HepG2 (cell line): Measurements from ENCODE around the gene CD1C. TPM values are rescaled to one million over a fixed set of nuclear protein-coding genes. Genes with fewer than 3 reads are reported as not detected.

Experiments used
- ATAC-seq: fragments of 200-7000 bp; cut with Tn5 transposase; 3 replicates; pipeline ENCODE4 v1.9.1; 2020; ENCODE audit warnings: mild to moderate bottlenecking, moderate library complexity
- BruUV-seq: library from RNA; stranded (reverse); fragments of 400-500 nt; replicated peaks from 2 replicates; lab custom pipeline; 2021; lab: Mats Ljungman, UMichigan
- CTCF ChIA-PET: fragments of 300-600 bp; formaldehyde crosslinking; extraction: SDS; loops from one replicate; lab custom pipeline; 2021; ENCODE audit warnings: low total read pairs, inconsistent platforms, low intra/inter-chr PET ratio; lab: Yijun Ruan, JAX
- POLR2A ChIA-PET: fragments of 350-600 bp; sonication (Branson Sonifier 250); formaldehyde crosslinking; loops from one replicate; lab custom pipeline; 2020; ENCODE audit warnings: antibody characterized with exemption, inconsistent platforms; lab: Yijun Ruan, JAX
- DNase-seq: peaks from one replicate; pipeline ENCODE4 v3.0.0-alpha.2; 2015; ENCODE audit warnings: low spot score
- FAIRE-seq: peaks from 3 replicates; lab custom pipeline; 2011; peaks lifted over from hg19 to GRCh38; lab: Jason Lieb, UNC
- H2AFZ ChIP-seq: one replicate; pipeline ENCODE4 v1.6.1; 2011; ENCODE audit warnings: low read length, inconsistent platforms
- H3K27ac ChIP-seq: fragments of 300-600 bp; 3 replicates; pipeline ENCODE4 v1.8.0; 2011; ENCODE audit warnings: mixed run types, mild to moderate bottlenecking, mixed read lengths, low read length, inconsistent platforms; ENCODE audit not compliant: insufficient read depth; ENCODE audit errors: extremely low read length
- H3K27me3 ChIP-seq, 2 experiments: fragments of 200-600 bp in 1 of 2; 2 replicates in 1 of 2; 3 replicates in 1 of 2; pipeline versions ENCODE4 v1.6.0 to v1.8.0; 2011; ENCODE audit warnings: low read length in 2 of 2, mild to moderate bottlenecking in 2 of 2, moderate library complexity in 2 of 2, inconsistent platforms in 1 of 2; ENCODE audit not compliant: insufficient read depth in 2 of 2, control insufficient read depth in 1 of 2
- H3K36me3 ChIP-seq, 2 experiments: fragments of 200-600 bp in 1 of 2; replicated peaks in 1 of 2; 2 replicates in 1 of 2; 3 replicates in 1 of 2; pipeline versions ENCODE4 v1.5.1 to v1.8.0; 2011; ENCODE audit warnings: low read length in 2 of 2, inconsistent platforms in 1 of 2; ENCODE audit not compliant: insufficient read depth in 2 of 2, control insufficient read depth in 1 of 2
- H3K4me1 ChIP-seq: 2 replicates; pipeline ENCODE4 v1.5.1; 2012; ENCODE audit warnings: low read length, inconsistent platforms; ENCODE audit not compliant: insufficient read depth
- H3K4me2 ChIP-seq: 2 replicates; pipeline ENCODE4 v1.6.0; 2011; ENCODE audit warnings: low read depth, low read length, inconsistent platforms
- H3K4me3 ChIP-seq, 3 experiments: fragments of 200-600 bp in 1 of 3; sonication (generic), shearing (Covaris generic) in 1 of 3; replicated peaks in 1 of 3; 2 replicates each; pipeline ENCODE4 v1.5.1; 2011 to 2016; ENCODE audit warnings: low read length in 3 of 3, inconsistent platforms in 2 of 3, low read depth in 2 of 3, mild to moderate bottlenecking in 2 of 3, control low read depth in 1 of 3, mixed read lengths in 1 of 3; ENCODE audit not compliant: insufficient read depth in 1 of 3
- H3K79me2 ChIP-seq: one replicate; pipeline ENCODE4 v1.6.1; 2011; ENCODE audit warnings: low read length, inconsistent platforms; ENCODE audit not compliant: insufficient read depth
- H3K9ac ChIP-seq: 2 replicates; pipeline ENCODE4 v1.6.0; 2011; ENCODE audit warnings: mild to moderate bottlenecking, low read depth, low read length, inconsistent platforms; ENCODE audit not compliant: insufficient read depth
- H3K9me3 ChIP-seq: 2 replicates; pipeline ENCODE4 v1.5.1; 2012; ENCODE audit warnings: mild to moderate bottlenecking, low read length
- H4K20me1 ChIP-seq: 2 replicates; pipeline ENCODE4 v1.6.0; 2011; ENCODE audit warnings: inconsistent platforms, mild to moderate bottlenecking, low read length, moderate library complexity; ENCODE audit not compliant: insufficient read depth
- FOXA3 ChIP-seq: IDR thresholded peaks from 2 replicates; pipeline ENCODE4 v1.6.1; 2016; ENCODE audit warnings: missing genetic modification reagents, missing compliant biosample characterization
- HMG20B ChIP-seq: conservative IDR thresholded peaks from 2 replicates; pipeline ENCODE4 v1.6.1; 2016; ENCODE audit warnings: missing genetic modification reagents, missing compliant biosample characterization
- KDM3A ChIP-seq: IDR thresholded peaks from 2 replicates; pipeline ENCODE4 v1.6.1; 2018; ENCODE audit warnings: low read depth, missing compliant biosample characterization
- MTA1 ChIP-seq: sonication (generic); formaldehyde crosslinking; IDR thresholded peaks from 2 replicates; pipeline ENCODE4 v1.4.0; 2020; ENCODE audit warnings: missing genetic modification reagents, mild to moderate bottlenecking, borderline replicate concordance
- ZNF34 ChIP-seq: sonication (generic); formaldehyde crosslinking; IDR thresholded peaks from 2 replicates; pipeline ENCODE4 v1.4.0; 2020; ENCODE audit warnings: mild to moderate bottlenecking, missing genetic modification reagents, borderline replicate concordance
- ZSCAN20 ChIP-seq: sonication (generic); formaldehyde crosslinking; IDR thresholded peaks from 2 replicates; pipeline ENCODE4 v1.4.0; 2020; ENCODE audit warnings: missing genetic modification reagents, mild to moderate bottlenecking, borderline replicate concordance
- WGBS: methylation state at CpG from one replicate; pipeline ENCODE4 v1.1.6; 2017; ENCODE audit warnings: low lambda C conversion rate; 5-methylcytosine and 5-hydroxymethylcytosine counted together
- in situ Hi-C: cut with HindIII; loops from 2 replicates; pipeline ENCODE4 v1.10.0; 2017; ENCODE audit warnings: low pct_unique_long_range_greater_than_20kb; ENCODE audit not compliant: extremely low pct_ligation_motif_present
- intact Hi-C: fragments of 100-400 bp; cut with micrococcal nuclease; formaldehyde crosslinking; loops from one replicate; pipeline ENCODE4 v1.10.0; 2022; ENCODE audit not compliant: unreplicated experiment
- polyA plus RNA-seq, 8 experiments: library from polyadenylated mRNA; depleted of rRNA in 3 of 8; stranded (reverse) in 7 of 8; unstranded in 1 of 8; fragments of >200 nt; fragmentation: Illumina TruSeq in 4 of 8; extraction: Trizol in 4 of 8; gene quantifications; 2 replicates each; pipeline versions ENCODE4 v1.2.1 to v1.2.3, GENCODE V29; 2011 to 2016; ENCODE audit warnings: low read depth in 4 of 8, missing spikeins in 1 of 8, mixed read lengths in 1 of 8; ENCODE audit not compliant: insufficient read depth in 1 of 8
- total RNA-seq, 5 experiments: library from RNA; depleted of rRNA; stranded (reverse); fragments of >200 nt; fragmentation: Illumina TruSeq; extraction: Trizol; gene quantifications; 2 replicates each; pipeline ENCODE4 v1.2.3, GENCODE V29; 2016; ENCODE audit warnings: low read depth in 1 of 5
- TF ChIP-seq, protein P1 (sequence below): sonication (generic); formaldehyde crosslinking; IDR thresholded peaks from 2 replicates; pipeline ENCODE4 v1.8.1; 2023; ENCODE audit warnings: missing genetic modification reagents, inconsistent platforms, borderline replicate concordance
- TF ChIP-seq, protein P2 (sequence below): IDR thresholded peaks from 2 replicates; pipeline ENCODE4 v1.6.1; 2012; ENCODE audit warnings: low read length, improper control_type of control experiment
- TF ChIP-seq, protein P3 (sequence below): sonication (generic); formaldehyde crosslinking; IDR thresholded peaks from 2 replicates; pipeline ENCODE4 v1.5.1; 2020; ENCODE audit warnings: missing genetic modification reagents, mild to moderate bottlenecking, borderline replicate concordance

The CD1C gene
- total and polyA plus RNA-seq, 2 of the 13 experiments (the other 11 are each of a cell fraction or from before 2014, with no cell fraction given): not detected

DNA sequence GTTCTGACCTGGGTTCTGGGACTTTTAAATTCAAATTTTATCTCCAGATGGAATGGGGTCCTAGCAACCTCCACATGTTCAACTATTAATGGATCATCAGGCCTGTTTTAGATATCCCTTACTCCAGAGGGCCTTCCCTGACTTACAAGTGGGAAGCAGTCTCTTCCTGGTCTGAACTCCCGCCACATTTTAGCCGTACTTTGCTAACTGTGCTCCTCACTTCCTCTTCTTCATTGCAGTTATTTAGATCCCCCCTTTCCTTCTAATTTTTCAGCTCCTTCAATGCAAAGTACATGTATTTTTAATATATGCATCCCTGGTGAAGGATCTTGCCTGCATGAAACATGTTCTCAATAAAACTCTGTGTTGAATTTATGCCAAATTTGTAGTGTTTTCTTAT lies 31.8 kb upstream of the CD1C start:
- Histone ChIP-seq H3K4me3 (no peak overlapping the region), H3K36me3 (no peaks in the 10 kb centered on the region), H3K27ac (no peak overlapping the region), H3K79me2 (no peaks in the 10 kb centered on the region), H3K27me3 (no peaks in the 10 kb centered on the region), H2AFZ (no peak overlapping the region), H3K4me2 (no peak overlapping the region), H3K9me3 (no peaks in the 10 kb centered on the region), H4K20me1 (no peaks in the 10 kb centered on the region), H3K9ac (no peak overlapping the region), H3K4me1 (no peaks in the 10 kb centered on the region)
- 7% methylated on average over 2 of the region's 2 CpGs for WGBS
- BruUV-seq: no TSS peak
- no peak for ATAC-seq
- intact Hi-C loops (no loop called here), in situ Hi-C loops (no loop called here)
- POLR2A ChIA-PET: no interaction called here
- no peak for FAIRE-seq
- TF ChIP-seq, protein P1, sequence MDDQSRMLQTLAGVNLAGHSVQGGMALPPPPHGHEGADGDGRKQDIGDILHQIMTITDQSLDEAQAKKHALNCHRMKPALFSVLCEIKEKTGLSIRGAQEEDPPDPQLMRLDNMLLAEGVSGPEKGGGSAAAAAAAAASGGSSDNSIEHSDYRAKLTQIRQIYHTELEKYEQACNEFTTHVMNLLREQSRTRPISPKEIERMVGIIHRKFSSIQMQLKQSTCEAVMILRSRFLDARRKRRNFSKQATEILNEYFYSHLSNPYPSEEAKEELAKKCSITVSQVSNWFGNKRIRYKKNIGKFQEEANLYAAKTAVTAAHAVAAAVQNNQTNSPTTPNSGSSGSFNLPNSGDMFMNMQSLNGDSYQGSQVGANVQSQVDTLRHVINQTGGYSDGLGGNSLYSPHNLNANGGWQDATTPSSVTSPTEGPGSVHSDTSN (CRISPR knock-in tag): no peak
- no peak for TF ChIP-seq ZSCAN20 (CRISPR knock-in tag)
- no peak for TF ChIP-seq HMG20B (CRISPR knock-in tag)
- CTCF ChIA-PET: no interaction called here
- no peak for DNase-seq

DNA sequence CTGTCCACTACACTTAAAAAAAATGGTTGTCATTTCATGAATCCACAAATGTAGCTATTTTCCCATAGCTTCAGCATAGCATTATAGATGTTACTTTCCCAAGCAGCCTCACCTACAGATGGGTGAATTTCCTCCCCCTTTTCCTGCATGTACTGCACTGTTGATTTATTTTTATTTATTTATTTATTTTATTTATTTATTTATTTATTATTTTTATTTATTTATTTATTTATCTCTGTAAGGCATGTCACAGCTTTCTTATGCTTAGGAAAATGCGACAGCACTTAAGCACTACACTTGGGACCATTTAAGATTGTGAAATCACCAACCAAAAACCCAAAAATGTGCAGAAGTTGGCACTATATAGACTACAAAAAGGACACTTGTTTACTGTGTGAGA lies 30.6 kb upstream of the CD1C start:
- ChIA-PET CTCF (no interaction called here), POLR2A (no interaction called here)
- H3K36me3 ChIP-seq: no peaks in the 10 kb centered on the region
- BruUV-seq: no TSS peak
- in situ Hi-C loops: no loop called here
- DNase-seq (no peak), FAIRE-seq (no peak), ATAC-seq (no peak)
- no peaks in the 10 kb centered on the region for H3K79me2 ChIP-seq
- no peak overlapping the region for H3K4me2 ChIP-seq
- WGBS: 5% methylated on average over 1 of the region's 1 CpG
- intact Hi-C loops: no loop called here
- no peak overlapping the region for H3K4me3 ChIP-seq
- H3K9ac ChIP-seq: no peak overlapping the region
- H3K4me1 ChIP-seq: no peaks in the 10 kb centered on the region
- no peaks in the 10 kb centered on the region for H3K9me3 ChIP-seq
- H3K27ac ChIP-seq: no peak overlapping the region
- H2AFZ ChIP-seq: no peak overlapping the region
- no peaks in the 10 kb centered on the region for H4K20me1 ChIP-seq
- no peaks in the 10 kb centered on the region for H3K27me3 ChIP-seq
- TF ChIP-seq ZNF34 (CRISPR knock-in tag) (no peak), MTA1 (CRISPR knock-in tag) (no peak), FOXA3 (no peak), KDM3A (CRISPR knock-in tag) (no peak)
- TF ChIP-seq, protein P2, sequence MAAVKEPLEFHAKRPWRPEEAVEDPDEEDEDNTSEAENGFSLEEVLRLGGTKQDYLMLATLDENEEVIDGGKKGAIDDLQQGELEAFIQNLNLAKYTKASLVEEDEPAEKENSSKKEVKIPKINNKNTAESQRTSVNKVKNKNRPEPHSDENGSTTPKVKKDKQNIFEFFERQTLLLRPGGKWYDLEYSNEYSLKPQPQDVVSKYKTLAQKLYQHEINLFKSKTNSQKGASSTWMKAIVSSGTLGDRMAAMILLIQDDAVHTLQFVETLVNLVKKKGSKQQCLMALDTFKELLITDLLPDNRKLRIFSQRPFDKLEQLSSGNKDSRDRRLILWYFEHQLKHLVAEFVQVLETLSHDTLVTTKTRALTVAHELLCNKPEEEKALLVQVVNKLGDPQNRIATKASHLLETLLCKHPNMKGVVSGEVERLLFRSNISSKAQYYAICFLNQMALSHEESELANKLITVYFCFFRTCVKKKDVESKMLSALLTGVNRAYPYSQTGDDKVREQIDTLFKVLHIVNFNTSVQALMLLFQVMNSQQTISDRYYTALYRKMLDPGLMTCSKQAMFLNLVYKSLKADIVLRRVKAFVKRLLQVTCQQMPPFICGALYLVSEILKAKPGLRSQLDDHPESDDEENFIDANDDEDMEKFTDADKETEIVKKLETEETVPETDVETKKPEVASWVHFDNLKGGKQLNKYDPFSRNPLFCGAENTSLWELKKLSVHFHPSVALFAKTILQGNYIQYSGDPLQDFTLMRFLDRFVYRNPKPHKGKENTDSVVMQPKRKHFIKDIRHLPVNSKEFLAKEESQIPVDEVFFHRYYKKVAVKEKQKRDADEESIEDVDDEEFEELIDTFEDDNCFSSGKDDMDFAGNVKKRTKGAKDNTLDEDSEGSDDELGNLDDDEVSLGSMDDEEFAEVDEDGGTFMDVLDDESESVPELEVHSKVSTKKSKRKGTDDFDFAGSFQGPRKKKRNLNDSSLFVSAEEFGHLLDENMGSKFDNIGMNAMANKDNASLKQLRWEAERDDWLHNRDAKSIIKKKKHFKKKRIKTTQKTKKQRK: no peak
- TF ChIP-seq, protein P3, sequence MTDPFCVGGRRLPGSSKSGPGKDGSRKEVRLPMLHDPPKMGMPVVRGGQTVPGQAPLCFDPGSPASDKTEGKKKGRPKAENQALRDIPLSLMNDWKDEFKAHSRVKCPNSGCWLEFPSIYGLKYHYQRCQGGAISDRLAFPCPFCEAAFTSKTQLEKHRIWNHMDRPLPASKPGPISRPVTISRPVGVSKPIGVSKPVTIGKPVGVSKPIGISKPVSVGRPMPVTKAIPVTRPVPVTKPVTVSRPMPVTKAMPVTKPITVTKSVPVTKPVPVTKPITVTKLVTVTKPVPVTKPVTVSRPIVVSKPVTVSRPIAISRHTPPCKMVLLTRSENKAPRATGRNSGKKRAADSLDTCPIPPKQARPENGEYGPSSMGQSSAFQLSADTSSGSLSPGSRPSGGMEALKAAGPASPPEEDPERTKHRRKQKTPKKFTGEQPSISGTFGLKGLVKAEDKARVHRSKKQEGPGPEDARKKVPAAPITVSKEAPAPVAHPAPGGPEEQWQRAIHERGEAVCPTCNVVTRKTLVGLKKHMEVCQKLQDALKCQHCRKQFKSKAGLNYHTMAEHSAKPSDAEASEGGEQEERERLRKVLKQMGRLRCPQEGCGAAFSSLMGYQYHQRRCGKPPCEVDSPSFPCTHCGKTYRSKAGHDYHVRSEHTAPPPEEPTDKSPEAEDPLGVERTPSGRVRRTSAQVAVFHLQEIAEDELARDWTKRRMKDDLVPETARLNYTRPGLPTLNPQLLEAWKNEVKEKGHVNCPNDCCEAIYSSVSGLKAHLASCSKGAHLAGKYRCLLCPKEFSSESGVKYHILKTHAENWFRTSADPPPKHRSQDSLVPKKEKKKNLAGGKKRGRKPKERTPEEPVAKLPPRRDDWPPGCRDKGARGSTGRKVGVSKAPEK (CRISPR knock-in tag): no peak
